ENCODE data around the gene STK40.

GRCh38 chr1:36387141-36387949 is 1.6 kb upstream of the STK40 start:
- no peak for TF ChIP-seq CTCF (IDR thresholded peaks at IDR 0.05; ENCODE audit: low read length)
- no peak for TF ChIP-seq EZH2 (optimal IDR thresholded peaks at IDR 0.05; ENCODE audit: low read depth, low read length)
- TF ChIP-seq EZH2phosphoT487 (IDR thresholded peaks at IDR 0.05; ENCODE audit: low read length), result no peak

Data from MM.1S (cell line).